GM18867 (cell line): ENCODE measurements around the gene ANKRD55.
"Not testable (repeated sequence)": the region's sequence is repeated elsewhere in the genome, so short reads cannot be mapped to it uniquely, and the experiment has no call there.

ENCODE experiments used
- ATAC-seq: cut with Tn5 transposase; IDR thresholded peaks from one replicate; pipeline ENCODE4 v1.9.1; 2021; ENCODE audit warnings: mild to moderate bottlenecking, moderate library complexity; ENCODE audit not compliant: unreplicated experiment

Gene ANKRD55

GRCh38 chr5:56170557-56170956 is 62.6 kb downstream of the ANKRD55 start:
- ATAC-seq: no peak

GRCh38 chr5:56169949-56170348 is 63.2 kb downstream of the ANKRD55 start:
- ATAC-seq: no peak

GRCh38 chr5:56169281-56169680 is 63.8 kb downstream of the ANKRD55 start:
- no peak for ATAC-seq

- ATAC-seq: no peak
Observed at GRCh38 chr5:56168066-56168478, 65.1 kb downstream of the ANKRD55 start.

GRCh38 chr5:56167519-56167918 is 65.6 kb downstream of the ANKRD55 start:
- ATAC-seq: no peak

GRCh38 chr5:56166671-56167385 is 66.3 kb downstream of the ANKRD55 start:
- no peak for ATAC-seq

GRCh38 chr5:56164376-56164775 is 68.8 kb downstream of the ANKRD55 start:
- ATAC-seq: no peak

- ATAC-seq: no peak
Observed at GRCh38 chr5:56161927-56162326, 71.2 kb downstream of the ANKRD55 start.

GRCh38 chr5:56161439-56161823 is 71.7 kb downstream of the ANKRD55 start:
- no peak for ATAC-seq

GRCh38 chr5:56160723-56161438 is 72.2 kb downstream of the ANKRD55 start:
- no peak for ATAC-seq

GRCh38 chr5:56159521-56159947 is 73.6 kb downstream of the ANKRD55 start:
- no peak for ATAC-seq

GRCh38 chr5:56158331-56158960 is 74.7 kb downstream of the ANKRD55 start:
- ATAC-seq: no peak

- ATAC-seq: not testable (repeated sequence)
Observed at GRCh38 chr5:56157191-56157621, 75.9 kb downstream of the ANKRD55 start.

- peak; percentile 64 for ATAC-seq
Observed at GRCh38 chr5:56156585-56157190, 76.4 kb downstream of the ANKRD55 start.

- ATAC-seq: peak; percentile 13
Observed at GRCh38 chr5:56155992-56156584, 77.0 kb downstream of the ANKRD55 start.

GRCh38 chr5:56154732-56155484 is 78.2 kb downstream of the ANKRD55 start:
- no peak for ATAC-seq

- peak; percentile 20 for ATAC-seq
Observed at GRCh38 chr5:56152437-56152836, 80.7 kb downstream of the ANKRD55 start.

GRCh38 chr5:56150756-56151155 is 82.4 kb downstream of the ANKRD55 start:
- ATAC-seq: not testable (repeated sequence)

GRCh38 chr5:56148453-56148971 is 84.6 kb downstream of the ANKRD55 start:
- ATAC-seq: peak; percentile 95

- ATAC-seq: no peak
Observed at GRCh38 chr5:56147659-56148230, 85.4 kb downstream of the ANKRD55 start.
